Mammary epithelial cell (primary cell): ENCODE data around the gene CCDC187.

ENCODE experiments used
- EZH2 ChIP-seq: IDR thresholded peaks from 2 replicates; pipeline ENCODE4 v1.6.1; 2012; ENCODE audit warnings: low read length, inconsistent platforms, borderline replicate concordance
- TF ChIP-seq, protein P1 (sequence below), 2 donors: IDR thresholded peaks in 1 of 2; conservative IDR thresholded peaks in 1 of 2; 2 replicates each; pipeline ENCODE4 v1.5.1; 2011 to 2012; ENCODE audit warnings: inconsistent platforms in 2 of 2, low read length in 2 of 2, mild to moderate bottlenecking in 2 of 2, control low read depth in 1 of 2, low read depth in 1 of 2; ENCODE audit not compliant: insufficient read depth in 1 of 2; ENCODE audit errors: extremely low read depth in 1 of 2

DNA sequence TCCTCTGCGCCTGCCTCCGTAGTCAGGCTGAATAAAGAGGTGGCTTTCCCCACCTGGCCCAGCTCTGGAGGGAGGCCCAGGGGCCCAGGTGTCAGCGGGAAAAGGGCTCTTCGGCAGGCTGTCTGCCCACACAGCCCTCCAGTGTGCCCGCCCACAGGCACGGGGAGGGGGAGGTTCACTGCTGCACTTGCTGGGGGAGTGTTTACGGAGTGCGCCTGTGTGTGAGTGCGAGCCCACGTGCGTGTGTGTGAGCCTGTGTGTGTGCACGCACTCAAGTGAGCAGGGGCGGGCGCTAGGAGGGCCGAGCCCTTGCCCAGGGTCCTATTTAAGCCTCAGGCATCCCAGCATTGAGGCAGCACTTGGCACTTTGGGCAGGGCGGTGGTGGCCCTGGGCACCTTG lies 48.8 kb upstream of the CCDC187 start:
- TF ChIP-seq, protein P1, sequence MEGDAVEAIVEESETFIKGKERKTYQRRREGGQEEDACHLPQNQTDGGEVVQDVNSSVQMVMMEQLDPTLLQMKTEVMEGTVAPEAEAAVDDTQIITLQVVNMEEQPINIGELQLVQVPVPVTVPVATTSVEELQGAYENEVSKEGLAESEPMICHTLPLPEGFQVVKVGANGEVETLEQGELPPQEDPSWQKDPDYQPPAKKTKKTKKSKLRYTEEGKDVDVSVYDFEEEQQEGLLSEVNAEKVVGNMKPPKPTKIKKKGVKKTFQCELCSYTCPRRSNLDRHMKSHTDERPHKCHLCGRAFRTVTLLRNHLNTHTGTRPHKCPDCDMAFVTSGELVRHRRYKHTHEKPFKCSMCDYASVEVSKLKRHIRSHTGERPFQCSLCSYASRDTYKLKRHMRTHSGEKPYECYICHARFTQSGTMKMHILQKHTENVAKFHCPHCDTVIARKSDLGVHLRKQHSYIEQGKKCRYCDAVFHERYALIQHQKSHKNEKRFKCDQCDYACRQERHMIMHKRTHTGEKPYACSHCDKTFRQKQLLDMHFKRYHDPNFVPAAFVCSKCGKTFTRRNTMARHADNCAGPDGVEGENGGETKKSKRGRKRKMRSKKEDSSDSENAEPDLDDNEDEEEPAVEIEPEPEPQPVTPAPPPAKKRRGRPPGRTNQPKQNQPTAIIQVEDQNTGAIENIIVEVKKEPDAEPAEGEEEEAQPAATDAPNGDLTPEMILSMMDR (conservative IDR thresholded peaks at IDR 0.05 in 1 of 2, IDR thresholded peaks at IDR 0.05 in 1 of 2; ENCODE audit: extremely low read depth in 1 of 2, insufficient read depth in 1 of 2, low read depth in 1 of 2, low read length in 2 of 2), result no peak
- TF ChIP-seq EZH2, result no peak
